Measurements from ENCODE around the gene LIF.

The LIF gene

DNA sequence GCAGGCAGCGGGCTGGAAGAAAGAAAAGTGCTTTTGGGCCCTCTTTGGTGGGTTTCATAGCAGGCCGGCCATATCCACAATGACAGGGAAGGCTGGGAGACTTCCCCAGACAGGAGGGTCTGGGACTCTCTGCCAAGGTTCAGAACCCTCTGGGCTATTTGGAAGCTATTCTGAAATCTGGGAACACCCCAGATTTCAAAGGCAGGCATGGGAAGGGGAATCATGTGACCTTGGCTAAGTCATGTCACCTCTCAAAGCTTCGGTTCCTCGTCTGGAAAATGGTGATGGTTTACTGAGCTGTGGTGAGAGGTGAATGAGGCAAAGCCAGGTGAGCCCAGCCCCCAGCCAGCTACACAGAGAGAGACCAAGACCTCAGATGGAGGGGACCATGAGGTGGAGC lies 38.1 kb upstream of the LIF start:
- DNase-seq (ENCODE audit: low read depth in 2 of 2), result no peak

DNA sequence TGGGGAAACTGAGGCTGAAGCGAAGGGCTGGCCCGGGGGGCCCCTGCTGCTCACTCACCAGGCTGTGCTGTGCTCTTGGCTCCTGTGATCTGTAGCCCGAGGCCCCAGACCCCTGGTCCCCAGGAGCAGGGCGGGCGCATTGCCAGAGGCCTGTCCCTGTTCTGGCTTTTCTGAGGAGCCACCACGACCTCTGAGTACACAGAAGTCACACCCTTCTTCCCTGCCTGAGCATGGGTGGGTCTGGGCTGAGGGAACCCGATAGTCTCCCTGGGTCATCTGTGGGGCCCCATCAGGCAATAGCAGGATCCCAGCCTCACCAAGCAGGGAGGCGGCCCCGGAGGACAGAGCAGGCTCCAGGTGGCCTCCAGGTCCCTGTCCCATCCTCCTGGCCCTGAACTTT lies 37.6 kb upstream of the LIF start:
- no peak for DNase-seq (ENCODE audit: low read depth in 2 of 2)

DNA sequence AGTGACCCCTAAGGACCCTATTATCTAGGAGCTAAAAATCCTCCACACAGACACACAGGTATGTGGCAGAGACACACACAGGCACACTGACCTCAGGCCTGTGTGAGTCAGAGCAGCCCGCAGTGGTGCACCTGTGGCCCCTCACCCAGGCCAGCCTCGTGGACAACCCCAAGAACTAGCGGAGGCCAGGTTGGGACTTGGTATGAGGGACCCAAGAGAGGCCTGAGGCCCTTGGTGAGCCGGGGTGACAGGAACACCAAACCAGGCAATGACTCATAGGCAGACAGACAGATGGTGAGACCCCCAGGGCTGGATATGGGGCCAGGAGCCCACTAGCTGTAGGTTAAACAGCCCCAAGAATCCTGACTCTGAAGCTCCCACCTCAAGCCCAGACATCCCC lies 36.8 kb upstream of the LIF start:
- no peak for DNase-seq (ENCODE audit: low read depth in 2 of 2)

DNA sequence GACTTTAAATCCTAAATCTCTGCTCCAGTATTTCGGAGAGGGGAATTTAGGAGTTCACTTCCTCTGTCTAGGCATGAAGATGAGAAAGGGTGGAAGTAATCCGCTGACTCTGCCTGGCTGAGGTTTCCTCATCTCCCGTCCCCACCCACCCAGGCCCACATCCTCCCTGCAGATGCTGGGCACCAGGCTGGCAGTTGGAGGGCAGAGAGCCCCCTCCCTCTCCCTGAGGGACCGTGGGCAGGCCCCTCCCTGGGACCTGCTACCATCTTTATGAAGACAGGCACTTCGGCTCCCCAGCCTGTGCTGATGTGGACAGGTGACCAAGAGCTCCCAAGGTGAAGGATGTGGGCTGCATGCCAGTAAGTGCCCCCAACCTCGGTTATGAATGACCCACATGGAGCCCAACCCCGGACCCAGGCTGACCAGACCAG lies 36.1 kb upstream of the LIF start:
- no peak for DNase-seq (ENCODE audit: low read depth in 2 of 2)

DNA sequence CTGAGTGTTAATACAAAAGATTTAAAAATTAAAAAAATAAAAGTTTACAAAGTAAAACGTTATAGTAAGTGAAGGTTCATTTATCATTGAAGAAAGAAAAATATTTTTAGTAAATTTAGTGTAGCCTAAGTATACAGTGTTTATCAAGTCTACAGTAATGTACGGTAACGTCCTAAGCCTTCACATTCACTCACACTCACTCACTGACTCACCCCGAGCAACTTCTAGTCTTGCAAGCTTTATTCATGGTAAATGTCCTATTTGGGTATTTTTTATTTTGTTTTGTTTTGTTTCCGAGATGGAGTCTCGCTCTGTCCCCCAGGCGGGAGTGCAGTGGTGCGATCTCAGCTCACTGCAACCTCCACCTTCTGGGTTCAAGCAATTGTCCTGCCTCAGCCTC lies 33.9 kb upstream of the LIF start:
- DNase-seq (ENCODE audit: low read depth in 2 of 2), result no peak

DNA sequence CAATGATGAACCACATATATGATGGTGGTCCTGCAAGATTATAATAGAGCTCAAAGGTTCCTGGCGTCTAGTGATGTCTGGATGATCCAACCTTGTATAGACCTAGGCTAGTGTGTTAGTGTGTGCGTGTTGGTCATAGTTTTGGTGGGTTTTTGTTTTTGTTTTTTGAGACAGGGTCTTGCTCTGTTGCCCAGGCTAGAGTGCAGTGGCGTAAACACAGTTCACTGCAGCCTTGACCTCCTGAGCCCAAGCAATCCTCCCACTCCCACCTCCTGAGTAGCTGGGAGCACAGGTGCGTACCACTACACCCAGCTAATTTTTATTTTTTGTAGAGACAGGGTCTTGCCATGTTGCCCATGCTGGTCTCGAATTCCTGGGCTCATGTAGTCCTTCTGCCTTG lies 33.4 kb upstream of the LIF start:
- DNase-seq (ENCODE audit: low read depth in 2 of 2), result no peak

DNA sequence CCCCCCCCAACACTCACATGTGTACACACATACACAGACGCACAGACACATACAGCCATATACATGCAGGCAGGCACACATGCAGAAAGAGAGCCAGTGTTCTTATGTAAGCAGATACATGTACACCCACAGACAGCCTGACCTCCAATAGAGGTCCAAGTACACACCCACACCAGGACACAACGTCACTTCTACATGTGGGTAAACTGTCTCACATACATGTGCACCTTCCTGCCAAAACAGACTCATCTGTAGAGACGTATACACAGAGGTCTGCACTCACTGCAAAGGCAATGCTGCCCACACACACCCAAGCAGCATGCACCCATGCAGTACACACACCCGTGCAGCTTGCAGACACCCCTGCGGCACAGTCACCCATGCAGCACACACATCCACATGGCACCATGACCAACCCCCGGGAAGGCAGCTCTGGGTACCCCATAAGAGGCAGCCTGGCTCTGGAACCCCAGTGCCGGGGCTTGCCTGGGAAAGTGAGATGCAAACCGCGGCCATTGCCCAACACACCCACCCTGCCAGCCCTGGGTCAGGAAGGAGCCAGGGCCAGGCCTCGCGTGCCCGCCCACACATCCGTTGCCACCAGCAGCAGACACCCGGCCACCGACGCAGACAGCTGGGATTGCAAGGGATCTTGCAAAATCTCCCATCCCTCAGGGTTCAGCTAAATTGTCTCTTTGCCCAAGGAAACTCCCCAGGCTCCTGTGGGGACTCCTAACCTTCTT lies 32.7 kb upstream of the LIF start:
- no peak for DNase-seq (ENCODE audit: low read depth in 2 of 2)

DNA sequence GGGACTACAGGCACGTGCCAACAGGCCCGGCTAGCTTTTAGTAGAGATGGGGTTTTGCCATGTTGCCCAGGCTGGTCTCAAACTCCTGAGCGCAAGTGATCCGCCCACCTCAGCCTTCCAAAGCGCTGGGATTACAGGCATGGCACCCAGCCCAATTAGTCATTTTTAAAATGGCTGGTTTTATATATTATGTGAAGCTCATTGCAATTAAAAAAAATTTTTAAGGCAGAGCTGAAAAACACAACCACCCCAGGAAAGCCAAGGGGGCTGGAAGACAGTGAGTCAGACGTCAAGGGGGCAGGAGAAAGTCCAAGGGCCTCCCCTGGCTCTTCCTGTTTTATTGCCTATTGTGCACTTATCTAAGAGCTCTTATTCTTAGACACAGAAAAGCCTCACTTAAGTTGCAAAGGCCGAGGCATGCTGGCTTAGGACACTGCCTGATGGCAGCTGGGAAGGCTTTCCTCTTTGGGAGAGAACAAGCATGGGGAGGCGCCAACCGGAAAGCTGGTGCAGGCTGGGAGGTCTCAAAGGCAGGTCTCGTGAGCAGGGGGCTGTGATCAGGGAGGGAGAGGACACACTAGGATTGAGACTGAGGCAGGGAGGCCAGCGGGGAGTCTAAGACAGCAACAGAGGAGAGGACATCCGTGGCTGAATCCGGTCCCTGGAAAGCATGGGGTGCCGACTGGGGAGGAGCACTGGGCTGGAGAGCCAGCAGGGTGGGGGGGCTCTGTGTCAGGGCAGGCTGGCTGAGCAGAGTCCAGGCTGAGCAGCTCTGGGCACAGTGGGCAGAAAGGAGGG lies 31.2 kb upstream of the LIF start:
- DNase-seq (ENCODE audit: low read depth in 2 of 2), result no peak

DNA sequence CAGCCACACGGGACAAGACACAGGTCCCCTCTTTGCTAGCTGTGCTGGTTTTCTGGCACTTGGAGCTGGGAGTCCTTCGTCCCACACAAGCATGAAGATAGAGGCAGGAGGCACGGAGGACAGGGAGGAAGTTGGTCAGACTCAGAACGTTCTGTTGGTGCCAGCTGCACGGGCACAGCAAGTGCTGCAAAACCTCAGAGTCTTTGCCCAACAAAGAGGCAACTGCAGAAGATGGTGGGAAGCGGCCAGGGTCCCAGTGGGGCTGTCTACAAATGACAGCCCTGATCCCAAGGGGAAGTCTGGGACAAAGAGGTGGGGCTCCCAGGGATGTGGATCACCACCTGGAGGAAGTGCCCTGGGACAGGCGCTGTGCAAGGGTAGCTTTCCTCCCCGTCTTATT lies 29.5 kb upstream of the LIF start:
- DNase-seq (ENCODE audit: low read depth in 2 of 2), result no peak

DNA sequence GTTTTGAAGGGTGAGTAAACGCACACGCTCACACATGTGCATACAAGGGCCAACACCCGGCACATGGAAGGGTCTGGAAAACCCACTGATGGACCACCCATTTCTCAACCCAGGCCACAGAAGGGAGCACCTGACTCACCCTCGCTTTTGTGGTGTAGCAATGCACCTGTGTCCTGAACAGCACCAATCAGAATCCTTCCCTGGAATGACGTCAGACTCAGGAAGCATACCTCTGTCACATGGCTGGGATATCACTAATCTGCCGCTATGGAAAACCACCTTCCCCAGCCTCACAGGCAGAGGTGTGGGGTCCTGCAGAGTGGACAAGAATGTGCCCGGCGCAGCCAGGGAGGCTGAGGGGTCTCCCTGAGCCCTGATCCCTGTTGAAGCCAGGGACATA lies 29.1 kb upstream of the LIF start:
- no peak for DNase-seq (ENCODE audit: low read depth in 2 of 2)

DNA sequence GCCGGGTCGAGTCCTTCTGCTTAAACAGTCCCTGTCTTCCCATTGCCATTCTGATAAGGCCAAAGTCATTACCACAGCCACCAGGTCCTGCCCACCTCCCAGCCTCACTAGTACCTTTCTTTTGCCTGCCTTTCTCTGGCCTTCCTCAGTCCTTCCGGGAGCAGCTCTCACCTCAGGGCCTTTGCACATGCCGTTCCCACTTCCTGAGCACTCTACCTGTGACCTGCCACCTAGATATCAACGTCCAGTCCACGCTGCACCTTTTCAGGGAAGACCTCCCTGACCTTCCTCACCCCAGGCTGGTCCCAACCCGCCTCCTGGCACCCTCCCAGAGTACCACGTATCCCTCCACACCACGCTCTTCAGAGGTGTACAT lies 27.9 kb upstream of the LIF start:
- DNase-seq (ENCODE audit: low read depth in 2 of 2), result no peak

DNA sequence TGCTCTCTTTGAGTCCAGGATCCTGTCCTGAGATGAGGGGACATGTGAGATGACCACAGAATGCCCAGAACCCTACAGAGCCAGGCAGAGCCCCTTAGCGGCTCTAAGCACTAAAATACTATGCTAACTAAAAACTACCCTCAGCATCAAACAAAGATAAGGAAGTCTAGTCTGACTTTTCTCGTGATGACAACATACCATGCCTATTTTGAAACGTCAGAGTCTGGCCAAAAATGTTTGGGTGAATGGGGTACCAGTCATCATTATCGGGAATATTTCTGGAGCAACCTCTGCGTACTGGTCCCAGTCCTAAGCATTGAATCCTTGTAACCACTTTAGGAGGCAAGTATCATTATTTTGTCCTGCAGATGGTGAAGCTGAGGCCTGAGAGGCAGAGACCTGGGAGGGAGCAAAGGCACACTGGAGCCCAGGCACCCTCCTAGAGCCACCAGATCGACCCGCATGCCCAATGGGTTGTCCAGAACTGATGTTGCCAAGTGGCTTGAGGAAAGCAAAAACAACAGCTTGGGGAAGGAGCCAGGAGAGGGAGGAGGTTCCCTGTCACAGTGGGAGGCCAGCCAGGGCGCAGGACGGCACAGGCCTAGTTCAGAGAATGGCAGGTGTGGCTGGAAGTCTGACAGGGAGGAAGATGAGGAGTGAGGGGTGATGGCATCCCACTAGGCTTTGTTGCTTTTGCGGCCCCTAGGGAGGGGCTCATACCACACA lies 27.3 kb upstream of the LIF start:
- DNase-seq (ENCODE audit: low read depth in 2 of 2), result no peak

DNA sequence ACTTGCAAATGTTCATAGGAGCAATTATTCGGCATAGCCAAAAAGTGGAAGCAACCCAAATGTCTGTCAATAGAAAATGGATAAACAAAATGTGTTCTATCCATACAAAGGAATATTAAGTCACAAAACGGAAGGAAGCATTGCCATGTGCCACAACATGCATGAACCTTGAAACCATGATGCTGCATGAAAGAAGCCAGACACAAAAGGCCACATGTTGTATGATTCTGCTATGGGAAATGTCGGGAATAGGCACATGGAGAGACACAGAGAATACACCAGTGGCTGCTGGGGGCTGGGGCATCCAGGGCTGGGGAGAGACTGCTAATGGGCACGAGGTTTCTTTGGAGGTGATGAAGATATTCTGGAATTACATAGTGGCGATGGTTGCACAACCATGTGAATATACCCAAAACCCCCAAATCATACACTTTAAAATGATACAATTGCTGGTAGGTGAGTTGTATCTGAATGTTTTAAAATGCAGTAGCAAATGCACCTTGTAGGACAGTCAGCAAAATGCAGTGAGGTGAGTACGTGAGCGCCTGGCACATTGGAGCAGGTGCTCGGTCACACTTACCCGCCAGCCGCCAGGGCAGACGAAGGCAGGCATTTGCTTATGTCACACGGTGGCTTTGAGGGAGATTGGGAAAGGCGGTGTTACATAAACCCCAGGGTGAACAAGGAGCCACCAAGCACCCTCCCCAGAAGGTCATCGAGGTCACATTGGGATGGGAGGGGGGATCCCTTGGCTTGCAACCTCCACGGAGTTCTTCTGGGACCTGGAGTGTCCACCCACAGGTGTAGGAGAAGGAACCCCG lies 26.4 kb upstream of the LIF start:
- DNase-seq (ENCODE audit: low read depth in 2 of 2), result no peak

DNA sequence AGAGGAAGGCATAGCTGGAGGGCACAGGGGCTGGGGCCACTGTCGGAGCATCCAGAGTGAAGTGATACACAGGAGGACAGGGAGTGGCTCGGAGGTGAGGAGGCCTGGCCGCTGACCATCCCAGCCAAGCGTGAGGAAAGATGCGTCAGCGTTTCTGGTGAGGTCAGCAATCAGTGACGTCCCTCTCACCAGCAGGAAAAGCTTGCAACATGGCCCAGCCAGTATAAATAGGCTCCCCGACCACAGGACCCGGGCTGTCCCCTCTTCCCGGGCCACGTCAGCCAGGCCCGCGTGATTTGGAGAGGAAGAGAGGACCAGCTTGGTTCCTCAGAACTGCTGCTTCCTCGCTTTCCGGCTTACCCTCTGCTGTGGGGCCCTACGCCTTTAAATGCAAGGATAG lies 24.3 kb upstream of the LIF start:
- DNase-seq (ENCODE audit: low read depth in 2 of 2), result no peak

DNA sequence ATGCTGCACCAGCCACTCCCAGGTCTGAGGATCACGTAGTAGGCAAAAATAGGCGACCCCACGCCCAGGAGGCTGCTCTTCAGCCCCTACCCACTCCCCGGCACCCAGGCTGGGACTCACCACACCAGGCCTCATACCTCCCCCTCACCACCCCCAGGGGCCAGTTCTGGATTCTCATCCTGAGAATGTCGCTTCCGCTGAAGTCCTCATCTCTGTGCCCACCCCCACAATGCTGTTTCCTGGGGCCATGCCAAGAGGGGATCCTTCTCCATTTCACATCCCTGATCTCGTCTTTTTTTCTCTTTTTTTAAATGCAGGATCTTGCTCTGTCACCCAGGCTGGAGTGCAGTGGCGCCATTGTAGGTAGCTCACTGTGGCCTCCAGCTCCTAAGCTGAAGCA lies 21.8 kb upstream of the LIF start:
- no peak for DNase-seq (ENCODE audit: low read depth in 2 of 2)

DNA sequence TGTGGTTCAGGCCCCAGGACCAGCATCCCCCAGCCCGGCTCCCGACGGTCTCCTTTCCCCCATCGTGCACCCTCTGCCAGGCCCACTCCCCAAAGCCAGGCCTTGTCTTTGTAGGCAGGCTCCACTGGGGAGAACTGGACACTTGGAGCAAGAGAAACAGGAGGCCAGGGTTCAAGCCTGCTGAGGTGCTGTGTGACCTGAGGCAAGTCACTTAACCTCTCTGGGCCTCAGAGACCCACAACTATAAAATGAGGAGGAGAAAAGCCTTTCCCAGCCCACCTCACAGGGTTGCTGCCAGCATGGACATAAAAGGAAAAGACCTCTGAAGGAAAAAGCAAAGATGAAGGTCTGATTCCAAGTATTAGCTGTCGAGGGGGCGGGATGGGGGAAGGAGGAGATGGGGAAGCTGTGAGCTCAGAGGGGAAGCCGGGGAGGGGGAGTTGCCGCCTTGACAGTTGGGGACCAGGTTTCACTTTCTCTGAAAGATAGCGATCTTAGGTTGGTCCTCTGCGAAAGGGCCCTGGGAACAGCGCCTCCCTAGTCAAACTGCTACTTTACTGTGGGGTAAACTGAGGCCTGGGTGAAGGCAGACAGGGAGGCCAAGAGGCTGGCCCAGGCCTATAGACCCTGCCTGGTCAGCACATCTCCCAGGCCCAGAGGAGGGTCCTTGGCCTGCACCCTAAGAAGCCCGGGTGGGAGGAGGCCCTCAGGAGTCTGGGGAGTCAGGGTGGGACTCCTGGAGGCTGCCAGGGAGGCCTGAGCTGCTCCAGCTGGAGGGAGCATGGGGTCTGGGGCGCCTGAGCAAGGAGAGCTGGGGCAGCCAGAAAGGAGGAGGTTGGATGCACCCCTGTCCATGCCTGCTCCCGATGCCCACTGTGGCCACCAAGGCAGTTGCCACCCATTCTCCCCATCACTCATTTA lies 21.1 kb upstream of the LIF start:
- DNase-seq (ENCODE audit: low read depth in 2 of 2), result no peak

DNA sequence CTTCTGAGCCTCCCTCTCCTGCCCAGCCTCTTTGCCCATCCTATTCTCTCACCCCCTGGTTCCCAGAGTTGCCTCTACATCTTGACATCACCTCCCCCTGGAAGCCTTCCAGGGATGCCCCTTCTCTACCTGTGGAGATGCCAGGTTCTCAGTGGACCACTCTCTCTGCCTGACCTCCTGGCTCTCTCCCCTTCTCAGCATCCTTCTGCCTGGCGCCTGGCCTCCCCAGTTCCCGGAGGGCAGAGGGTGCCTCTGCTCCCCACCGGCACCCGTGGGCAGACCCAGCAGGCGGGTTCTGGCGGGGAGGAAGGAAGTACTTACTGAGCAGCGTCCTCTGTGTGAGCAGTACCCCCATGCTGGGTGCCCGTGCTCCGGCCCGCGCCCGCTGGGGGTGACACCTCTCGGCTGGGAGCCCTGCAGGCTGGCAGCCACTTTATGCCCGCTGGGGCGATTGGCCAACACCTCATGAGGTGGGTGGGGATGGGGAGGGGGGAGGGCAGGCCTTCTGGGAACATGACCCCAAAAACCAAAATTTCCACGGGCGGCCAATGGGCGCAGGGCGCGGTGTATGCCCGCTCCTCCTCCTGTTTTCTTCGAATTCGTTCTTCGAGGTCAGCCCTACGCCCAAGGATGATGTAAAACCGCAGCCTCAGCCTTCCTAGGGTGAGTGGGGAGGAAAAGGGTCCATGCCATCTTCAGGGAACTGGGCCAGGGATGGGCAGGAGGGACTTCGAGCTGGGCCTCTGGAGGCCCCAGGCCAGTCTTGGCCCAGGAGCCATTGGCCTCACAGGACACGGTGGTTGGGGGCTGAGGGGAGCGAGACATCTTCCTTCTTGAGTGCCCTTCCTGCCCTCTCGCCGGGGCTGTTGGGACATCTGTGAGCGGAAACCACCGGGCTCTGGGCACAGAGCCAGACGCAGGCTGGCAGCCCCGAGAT lies 20.2 kb upstream of the LIF start, which contains the start of gene OSM:
OSM (minus strand) TSS at position 407 of the 937 bp plus-strand sequence; CDS start at position 355, 52 bp downstream.
- DNase-seq (ENCODE audit: low read depth in 2 of 2), result peak in 1 of 2 donors; percentile 44

DNA sequence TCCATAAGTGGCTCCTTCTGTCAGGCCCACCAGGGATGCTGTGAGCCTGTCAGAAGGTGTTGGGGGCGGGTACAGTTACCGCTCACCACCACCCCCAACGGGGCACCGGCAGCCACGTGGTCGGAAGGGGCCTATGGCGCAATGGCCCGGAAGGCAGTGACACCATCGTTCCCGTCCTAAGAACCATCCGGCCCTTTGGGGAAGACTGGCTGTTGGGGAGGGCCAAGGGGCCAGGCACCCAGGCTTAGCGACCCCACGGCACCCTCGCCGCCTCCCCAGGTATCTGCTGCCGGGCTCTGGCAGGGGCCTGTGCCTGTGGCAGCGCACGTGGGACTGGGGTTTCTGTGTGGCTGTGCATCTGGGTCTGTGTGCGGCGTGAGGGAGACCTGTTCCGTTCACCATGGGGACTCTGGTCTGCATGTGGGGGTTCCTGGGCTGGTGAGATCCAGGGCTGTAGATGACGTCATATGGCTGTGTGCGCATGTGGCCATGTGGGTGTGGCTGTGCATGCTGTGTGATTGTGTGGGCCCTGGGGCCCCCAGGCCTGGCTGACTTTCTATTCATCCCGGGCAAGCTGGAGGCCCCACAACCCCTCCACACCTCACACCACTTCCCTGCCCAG lies 19.4 kb upstream of the LIF start:
- DNase-seq (ENCODE audit: low read depth in 2 of 2), result peak; percentile 73 to 80

DNA sequence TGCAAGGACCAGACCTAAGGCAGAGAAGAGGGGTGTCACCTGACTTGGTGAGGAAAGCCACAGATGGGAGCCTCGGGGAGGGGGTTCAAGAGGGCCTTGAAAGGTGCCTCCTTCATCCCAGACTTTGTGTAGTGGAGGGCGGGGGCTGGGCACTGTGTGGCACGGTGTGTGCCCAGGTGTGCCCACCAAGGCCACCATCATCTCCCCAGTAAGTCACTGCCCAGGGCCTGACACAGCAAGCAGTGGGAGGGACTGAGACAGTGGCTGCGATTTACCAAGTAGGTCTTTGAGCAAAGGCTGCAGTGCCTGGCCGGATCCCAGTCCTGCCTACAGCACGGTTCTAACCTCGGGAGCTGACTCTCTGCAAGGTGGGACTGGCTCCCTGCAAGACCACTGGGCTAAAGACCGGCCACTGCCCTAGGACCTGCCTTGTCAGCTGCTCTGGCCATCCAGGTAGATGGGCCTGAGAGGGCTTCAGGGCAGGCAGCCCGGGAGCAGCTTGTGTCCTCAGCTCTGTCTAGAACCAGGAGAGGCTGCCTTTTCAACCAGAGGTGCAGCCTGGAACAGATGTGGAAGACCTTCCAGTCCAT lies 18.7 kb upstream of the LIF start:
- DNase-seq (ENCODE audit: low read depth in 2 of 2), result no peak

All from activated CD4-positive, alpha-beta T cell treated with anti-CD3 and anti-CD28 coated beads for 24 hours (primary cell).